Gastroesophageal sphincter (tissue), 3 donors: ENCODE results near the gene BMI1.

Source experiments
- EP300 ChIP-seq: sonication (generic); formaldehyde crosslinking; IDR thresholded peaks from one replicate; pipeline ENCODE4 v1.6.1; 2017; ENCODE audit warnings: antibody characterized with exemption, mild to moderate bottlenecking
- POLR2A ChIP-seq, 2 donors: fragments of 450-650 bp; IDR thresholded peaks; one replicate each; pipeline ENCODE4 v1.6.1; 2017; ENCODE audit warnings: antibody characterized with exemption in 2 of 2, mild to moderate bottlenecking in 2 of 2, moderate library complexity in 1 of 2
- POLR2AphosphoS5 ChIP-seq: sonication (generic); formaldehyde crosslinking; IDR thresholded peaks from one replicate; pipeline ENCODE4 v1.6.1; 2017; ENCODE audit warnings: antibody characterized with exemption
- TF ChIP-seq, protein P1 (sequence below), 4 experiments: fragments of 200-600 bp in 2 of 4; fragments of 450-650 bp in 2 of 4; sonication (generic) in 1 of 4; IDR thresholded peaks; one replicate each; pipeline ENCODE4 v1.5.1; 2017 to 2019; ENCODE audit warnings: antibody characterized with exemption in 4 of 4, mild to moderate bottlenecking in 2 of 4, moderate library complexity in 2 of 4

DNA sequence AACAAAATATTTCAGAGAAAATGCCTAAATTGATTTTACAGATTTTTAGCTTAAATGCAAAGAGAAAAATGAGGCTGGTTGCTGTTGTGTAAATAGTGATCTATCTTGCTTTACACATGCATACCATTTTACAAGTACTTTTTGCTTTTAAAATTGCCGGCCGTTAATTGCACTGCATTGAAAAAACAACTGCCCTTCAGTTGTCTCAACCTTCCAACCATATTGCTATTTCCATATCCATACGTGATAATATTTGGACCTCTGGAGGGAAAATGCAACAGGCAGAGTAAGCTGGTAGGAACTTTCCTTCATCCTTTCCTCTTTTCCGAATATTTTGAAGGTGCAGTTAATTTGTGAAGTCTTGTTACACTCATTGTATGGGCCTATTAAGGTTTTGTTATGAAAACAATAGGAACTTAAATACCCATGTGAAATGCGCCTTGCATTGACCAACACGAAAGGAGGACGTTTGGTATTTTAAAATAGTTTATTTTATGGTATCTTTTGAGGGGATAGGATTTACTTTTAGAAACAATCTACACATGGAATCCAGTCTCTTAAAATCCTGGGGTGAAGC, 11.3 kb downstream of the BMI1 start:
- TF ChIP-seq, protein P1, sequence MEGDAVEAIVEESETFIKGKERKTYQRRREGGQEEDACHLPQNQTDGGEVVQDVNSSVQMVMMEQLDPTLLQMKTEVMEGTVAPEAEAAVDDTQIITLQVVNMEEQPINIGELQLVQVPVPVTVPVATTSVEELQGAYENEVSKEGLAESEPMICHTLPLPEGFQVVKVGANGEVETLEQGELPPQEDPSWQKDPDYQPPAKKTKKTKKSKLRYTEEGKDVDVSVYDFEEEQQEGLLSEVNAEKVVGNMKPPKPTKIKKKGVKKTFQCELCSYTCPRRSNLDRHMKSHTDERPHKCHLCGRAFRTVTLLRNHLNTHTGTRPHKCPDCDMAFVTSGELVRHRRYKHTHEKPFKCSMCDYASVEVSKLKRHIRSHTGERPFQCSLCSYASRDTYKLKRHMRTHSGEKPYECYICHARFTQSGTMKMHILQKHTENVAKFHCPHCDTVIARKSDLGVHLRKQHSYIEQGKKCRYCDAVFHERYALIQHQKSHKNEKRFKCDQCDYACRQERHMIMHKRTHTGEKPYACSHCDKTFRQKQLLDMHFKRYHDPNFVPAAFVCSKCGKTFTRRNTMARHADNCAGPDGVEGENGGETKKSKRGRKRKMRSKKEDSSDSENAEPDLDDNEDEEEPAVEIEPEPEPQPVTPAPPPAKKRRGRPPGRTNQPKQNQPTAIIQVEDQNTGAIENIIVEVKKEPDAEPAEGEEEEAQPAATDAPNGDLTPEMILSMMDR (IDR thresholded peaks at IDR 0.05): no peak
- TF ChIP-seq POLR2AphosphoS5: no peak
- TF ChIP-seq EP300: no peak
- no peak for TF ChIP-seq POLR2A (IDR thresholded peaks at IDR 0.05)
